ENCODE measurements around the gene PKP1. TPM values are rescaled to one million over a fixed set of nuclear protein-coding genes. Genes with fewer than 3 reads are reported as not detected.

The PKP1 gene
- total and polyA plus RNA-seq, 9 donors, result 3.3 to 40.4 (median 10.5) TPM

- WGBS (ENCODE audit: insufficient coverage), result 94% methylated on average over 7 of the region's 7 CpGs
- no peak for DNase-seq
- Histone ChIP-seq H3K27ac (ENCODE audit: low read length) (no peak overlapping the region), H3K4me1 (ENCODE audit: control insufficient read depth, insufficient read depth, low read length) (peaks cover 14% of the 10 kb centered on the region), H3K9me3 (replicated peaks; ENCODE audit: control insufficient read depth, low read depth, low read length) (no peaks in the 10 kb centered on the region), H3K36me3 (ENCODE audit: control insufficient read depth, insufficient read depth, low read length) (peaks cover 8% of the 10 kb centered on the region), H3K4me3 (ENCODE audit: low read length) (no peak overlapping the region), H3K27me3 (ENCODE audit: control insufficient read depth, insufficient read depth, low read length) (peaks cover 4% of the 10 kb centered on the region)
These were observed 44.5 kb downstream of the PKP1 start for GRCh38 chr1:201327687-201328240.

GRCh38 chr1:201328576-201328975, 45.3 kb downstream of the PKP1 start:
- Histone ChIP-seq H3K27me3 (ENCODE audit: control insufficient read depth, insufficient read depth, low read length) (peaks cover 3% of the 10 kb centered on the region), H3K4me3 (ENCODE audit: low read length) (no peak overlapping the region), H3K27ac (ENCODE audit: low read length) (no peak overlapping the region), H3K9me3 (replicated peaks; ENCODE audit: control insufficient read depth, low read depth, low read length) (no peaks in the 10 kb centered on the region), H3K4me1 (ENCODE audit: control insufficient read depth, insufficient read depth, low read length) (peaks cover 14% of the 10 kb centered on the region), H3K36me3 (ENCODE audit: control insufficient read depth, insufficient read depth, low read length) (peaks cover 8% of the 10 kb centered on the region)
- DNase-seq, result no peak
- WGBS (ENCODE audit: insufficient coverage), result 74% methylated on average over 3 of the region's 4 CpGs

DNA sequence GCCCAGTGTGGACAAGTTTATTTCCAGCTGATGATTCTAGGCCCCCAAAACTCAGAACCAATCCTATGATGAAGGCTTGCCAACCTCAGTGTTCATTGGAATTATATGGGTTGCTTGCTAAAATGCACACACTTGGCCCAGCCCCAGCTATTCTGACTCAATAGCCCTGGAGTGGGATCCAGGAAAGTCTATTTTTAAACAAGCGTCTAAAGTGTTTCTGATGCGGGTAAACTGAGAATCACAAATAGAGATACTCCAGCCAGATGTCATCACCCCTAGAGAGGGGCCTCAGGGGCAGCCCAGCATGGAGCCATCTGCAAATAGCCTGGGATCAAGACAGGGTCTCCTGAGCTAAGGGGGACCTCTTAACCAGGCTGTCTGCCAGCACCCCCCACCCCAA, 46.0 kb downstream of the PKP1 start:
- H3K27ac ChIP-seq (ENCODE audit: low read length), result no peak overlapping the region
- peaks cover 2% of the 10 kb centered on the region for H3K27me3 ChIP-seq (ENCODE audit: control insufficient read depth, insufficient read depth, low read length)
- peaks cover 8% of the 10 kb centered on the region for H3K36me3 ChIP-seq (ENCODE audit: control insufficient read depth, insufficient read depth, low read length)
- 40% methylated on average over 1 of the region's 2 CpGs for WGBS (ENCODE audit: insufficient coverage)
- H3K4me3 ChIP-seq (ENCODE audit: low read length), result no peak overlapping the region
- H3K9me3 ChIP-seq (replicated peaks; ENCODE audit: control insufficient read depth, low read depth, low read length), result no peaks in the 10 kb centered on the region
- H3K4me1 ChIP-seq (ENCODE audit: control insufficient read depth, insufficient read depth, low read length), result peaks cover 17% of the 10 kb centered on the region
- peak; percentile 48 for DNase-seq

DNA sequence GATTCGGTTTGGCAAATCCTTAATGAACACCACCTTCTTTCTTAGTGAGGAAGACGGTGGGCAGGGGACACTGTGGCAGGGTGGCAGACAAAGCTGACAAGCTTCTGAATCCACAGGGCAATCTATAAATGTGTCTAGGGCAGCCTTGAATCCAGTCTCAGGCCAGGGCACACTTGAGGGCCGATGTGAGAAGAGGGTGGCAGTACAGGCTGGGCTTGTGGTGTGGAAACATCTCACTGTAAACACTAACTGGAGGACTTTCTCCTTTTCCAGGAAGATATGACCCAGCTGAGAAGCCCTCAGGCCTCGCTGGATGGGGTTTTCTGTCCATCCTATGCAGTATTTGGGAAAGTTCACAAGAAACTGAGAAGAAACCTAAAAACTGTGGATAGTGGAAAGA, 46.5 kb downstream of the PKP1 start:
- Histone ChIP-seq H3K9me3 (replicated peaks; ENCODE audit: control insufficient read depth, low read depth, low read length) (no peaks in the 10 kb centered on the region), H3K4me3 (ENCODE audit: low read length) (no peak overlapping the region), H3K4me1 (ENCODE audit: control insufficient read depth, insufficient read depth, low read length) (peaks cover 21% of the 10 kb centered on the region), H3K27ac (ENCODE audit: low read length) (no peak overlapping the region), H3K27me3 (ENCODE audit: control insufficient read depth, insufficient read depth, low read length) (peaks cover 2% of the 10 kb centered on the region), H3K36me3 (ENCODE audit: control insufficient read depth, insufficient read depth, low read length) (peaks cover 8% of the 10 kb centered on the region)
- WGBS (ENCODE audit: insufficient coverage), result no CpG with 5 or more reads among the region's 4 CpGs
- no peak for DNase-seq

GRCh38 chr1:201330541-201330940, 47.2 kb downstream of the PKP1 start:
- Histone ChIP-seq H3K27ac (ENCODE audit: low read length) (no peak overlapping the region), H3K4me3 (ENCODE audit: low read length) (no peak overlapping the region), H3K4me1 (ENCODE audit: control insufficient read depth, insufficient read depth, low read length) (peaks cover 23% of the 10 kb centered on the region), H3K36me3 (ENCODE audit: control insufficient read depth, insufficient read depth, low read length) (peaks cover 6% of the 10 kb centered on the region), H3K27me3 (ENCODE audit: control insufficient read depth, insufficient read depth, low read length) (peaks cover 2% of the 10 kb centered on the region), H3K9me3 (replicated peaks; ENCODE audit: control insufficient read depth, low read depth, low read length) (no peaks in the 10 kb centered on the region)
- DNase-seq, result no peak
- 83% methylated on average over 2 of the region's 2 CpGs for WGBS (ENCODE audit: insufficient coverage)

DNA sequence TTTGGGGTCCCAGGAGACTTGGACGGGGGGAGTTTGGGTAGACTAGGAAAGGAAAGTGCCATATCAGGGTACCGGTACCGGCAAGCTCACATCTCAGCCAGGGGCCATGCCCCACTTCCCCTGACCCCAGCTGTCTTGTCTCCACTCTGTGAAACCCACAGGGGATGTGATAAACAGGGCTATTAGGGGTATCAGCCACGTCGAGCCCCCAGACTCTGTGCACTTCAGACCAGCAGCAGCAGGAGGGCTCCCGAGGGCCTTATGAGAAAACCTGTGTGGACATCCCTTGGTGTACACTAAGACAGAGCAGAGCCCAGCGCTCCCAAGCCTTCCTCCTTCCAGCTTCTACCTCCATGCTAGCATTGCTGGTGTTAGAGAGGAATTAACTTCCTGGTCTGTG, 47.9 kb downstream of the PKP1 start:
- peaks cover 3% of the 10 kb centered on the region for H3K36me3 ChIP-seq (ENCODE audit: control insufficient read depth, insufficient read depth, low read length)
- WGBS (ENCODE audit: insufficient coverage), result 80% methylated on average over 1 of the region's 7 CpGs
- H3K4me1 ChIP-seq (ENCODE audit: control insufficient read depth, insufficient read depth, low read length), result peaks cover 23% of the 10 kb centered on the region
- H3K4me3 ChIP-seq (ENCODE audit: low read length), result no peak overlapping the region
- DNase-seq, result no peak
- H3K27ac ChIP-seq (ENCODE audit: low read length), result no peak overlapping the region
- peaks cover 2% of the 10 kb centered on the region for H3K27me3 ChIP-seq (ENCODE audit: control insufficient read depth, insufficient read depth, low read length)
- H3K9me3 ChIP-seq (replicated peaks; ENCODE audit: control insufficient read depth, low read depth, low read length), result no peaks in the 10 kb centered on the region

DNA sequence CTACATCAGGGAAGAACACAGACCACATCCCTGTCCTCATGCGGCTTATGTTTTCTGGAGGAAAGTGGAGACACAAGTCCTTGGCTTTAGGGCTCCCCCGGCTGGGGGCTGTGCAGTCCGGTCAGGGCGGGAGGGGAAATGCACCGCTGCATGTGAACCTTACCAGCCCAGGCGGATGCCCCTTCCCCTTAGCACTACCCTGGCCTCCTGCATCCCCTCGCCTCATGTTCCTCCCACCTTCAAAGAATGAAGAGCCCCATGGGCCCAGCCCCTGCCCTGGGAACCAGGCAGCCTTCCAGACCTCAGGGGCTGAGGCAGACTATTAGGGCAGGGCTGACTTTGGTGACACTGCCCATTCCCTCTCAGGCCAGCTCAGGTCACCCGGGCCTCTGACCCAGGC, 48.7 kb downstream of the PKP1 start:
- Histone ChIP-seq H3K4me1 (ENCODE audit: control insufficient read depth, insufficient read depth, low read length) (peaks cover 23% of the 10 kb centered on the region), H3K27me3 (ENCODE audit: control insufficient read depth, insufficient read depth, low read length) (peaks cover 2% of the 10 kb centered on the region), H3K4me3 (ENCODE audit: low read length) (no peak overlapping the region), H3K9me3 (replicated peaks; ENCODE audit: control insufficient read depth, low read depth, low read length) (no peaks in the 10 kb centered on the region), H3K27ac (ENCODE audit: low read length) (no peak overlapping the region), H3K36me3 (ENCODE audit: control insufficient read depth, insufficient read depth, low read length) (peaks cover 3% of the 10 kb centered on the region)
- WGBS (ENCODE audit: insufficient coverage), result 82% methylated on average over 6 of the region's 8 CpGs
- no peak for DNase-seq

GRCh38 chr1:201332616-201333335, 49.5 kb downstream of the PKP1 start:
- no peak for DNase-seq
- Histone ChIP-seq H3K27me3 (ENCODE audit: control insufficient read depth, insufficient read depth, low read length) (no peaks in the 10 kb centered on the region), H3K9me3 (replicated peaks; ENCODE audit: control insufficient read depth, low read depth, low read length) (no peaks in the 10 kb centered on the region), H3K36me3 (ENCODE audit: control insufficient read depth, insufficient read depth, low read length) (no peaks in the 10 kb centered on the region), H3K4me1 (ENCODE audit: control insufficient read depth, insufficient read depth, low read length) (peaks cover 23% of the 10 kb centered on the region), H3K27ac (ENCODE audit: low read length) (no peak overlapping the region), H3K4me3 (ENCODE audit: low read length) (no peak overlapping the region)
- WGBS (ENCODE audit: insufficient coverage), result 92% methylated on average over 4 of the region's 10 CpGs

DNA sequence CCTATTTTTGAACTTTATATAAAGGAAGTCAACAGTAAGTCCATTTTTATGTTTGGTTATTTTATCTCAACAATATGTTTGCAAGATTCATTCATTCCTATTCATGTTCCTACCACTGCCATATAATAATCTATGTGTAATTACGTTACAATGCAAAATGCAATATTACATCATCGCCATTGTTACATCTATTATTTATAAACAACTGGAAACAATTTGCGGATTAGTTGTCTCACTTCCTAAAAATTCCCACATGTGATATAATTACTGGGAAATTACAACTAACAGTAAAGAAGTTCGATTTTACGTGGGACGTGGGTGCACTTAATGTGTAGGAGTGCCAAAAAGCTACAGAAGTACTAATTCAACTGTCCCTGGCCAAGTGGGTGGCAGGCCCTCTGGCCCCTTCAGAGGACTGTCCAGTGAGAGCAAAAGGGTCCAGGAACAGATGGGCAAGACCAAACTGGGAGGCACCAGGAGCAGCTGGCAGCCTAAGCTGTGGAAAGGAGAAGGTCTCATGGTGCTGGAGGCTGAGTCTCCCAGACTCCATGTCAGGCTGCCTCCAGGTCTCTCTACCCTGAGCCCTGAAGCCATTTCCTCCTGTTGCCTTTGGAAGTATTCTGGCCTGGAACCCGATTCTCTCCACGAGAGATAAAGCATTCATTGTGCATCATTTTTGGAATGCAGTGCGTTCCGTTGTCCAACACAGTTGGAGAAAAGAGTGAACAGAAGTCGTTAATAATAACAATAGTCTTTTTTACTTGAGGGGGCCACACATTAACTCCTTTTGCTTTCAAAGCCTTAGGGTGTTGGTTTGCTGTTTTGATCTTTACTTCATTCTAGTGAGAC, 51.2 kb downstream of the PKP1 start:
- H3K4me1 ChIP-seq (ENCODE audit: control insufficient read depth, insufficient read depth, low read length), result peaks cover 19% of the 10 kb centered on the region
- no peaks in the 10 kb centered on the region for H3K27me3 ChIP-seq (ENCODE audit: control insufficient read depth, insufficient read depth, low read length)
- no peaks in the 10 kb centered on the region for H3K36me3 ChIP-seq (ENCODE audit: control insufficient read depth, insufficient read depth, low read length)
- no peak overlapping the region for H3K4me3 ChIP-seq (ENCODE audit: low read length)
- peak overlapping the region; percentile 38 for H3K27ac ChIP-seq (ENCODE audit: low read length)
- 60% methylated on average over 1 of the region's 11 CpGs for WGBS (ENCODE audit: insufficient coverage)
- no peaks in the 10 kb centered on the region for H3K9me3 ChIP-seq (replicated peaks; ENCODE audit: control insufficient read depth, low read depth, low read length)
- no peak for DNase-seq

GRCh38 chr1:201335174-201335870, 52.0 kb downstream of the PKP1 start:
- Histone ChIP-seq H3K27ac (ENCODE audit: low read length) (no peak overlapping the region), H3K27me3 (ENCODE audit: control insufficient read depth, insufficient read depth, low read length) (no peaks in the 10 kb centered on the region), H3K4me1 (ENCODE audit: control insufficient read depth, insufficient read depth, low read length) (peaks cover 14% of the 10 kb centered on the region), H3K4me3 (ENCODE audit: low read length) (no peak overlapping the region), H3K36me3 (ENCODE audit: control insufficient read depth, insufficient read depth, low read length) (no peaks in the 10 kb centered on the region), H3K9me3 (replicated peaks; ENCODE audit: control insufficient read depth, low read depth, low read length) (no peaks in the 10 kb centered on the region)
- no peak for DNase-seq
- WGBS (ENCODE audit: insufficient coverage), result 86% methylated on average over 7 of the region's 10 CpGs

All from muscle of leg (tissue), 11 donors.